Measurements from ENCODE around the gene HSPB1.

Gene HSPB1

GRCh38 chr7:76336094-76336493, 33.6 kb downstream of the HSPB1 start:
- DNase-seq (ENCODE audit: low read depth in 2 of 2) = no peak
- TF ChIP-seq, protein P1, sequence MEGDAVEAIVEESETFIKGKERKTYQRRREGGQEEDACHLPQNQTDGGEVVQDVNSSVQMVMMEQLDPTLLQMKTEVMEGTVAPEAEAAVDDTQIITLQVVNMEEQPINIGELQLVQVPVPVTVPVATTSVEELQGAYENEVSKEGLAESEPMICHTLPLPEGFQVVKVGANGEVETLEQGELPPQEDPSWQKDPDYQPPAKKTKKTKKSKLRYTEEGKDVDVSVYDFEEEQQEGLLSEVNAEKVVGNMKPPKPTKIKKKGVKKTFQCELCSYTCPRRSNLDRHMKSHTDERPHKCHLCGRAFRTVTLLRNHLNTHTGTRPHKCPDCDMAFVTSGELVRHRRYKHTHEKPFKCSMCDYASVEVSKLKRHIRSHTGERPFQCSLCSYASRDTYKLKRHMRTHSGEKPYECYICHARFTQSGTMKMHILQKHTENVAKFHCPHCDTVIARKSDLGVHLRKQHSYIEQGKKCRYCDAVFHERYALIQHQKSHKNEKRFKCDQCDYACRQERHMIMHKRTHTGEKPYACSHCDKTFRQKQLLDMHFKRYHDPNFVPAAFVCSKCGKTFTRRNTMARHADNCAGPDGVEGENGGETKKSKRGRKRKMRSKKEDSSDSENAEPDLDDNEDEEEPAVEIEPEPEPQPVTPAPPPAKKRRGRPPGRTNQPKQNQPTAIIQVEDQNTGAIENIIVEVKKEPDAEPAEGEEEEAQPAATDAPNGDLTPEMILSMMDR (IDR thresholded peaks at IDR 0.05; ENCODE audit: low read depth, low read length) = no peak
- no peak overlapping the region for H3K4me3 ChIP-seq (replicated peaks in 1 of 2; ENCODE audit: low read depth in 2 of 2, low read length in 2 of 2)

DNA sequence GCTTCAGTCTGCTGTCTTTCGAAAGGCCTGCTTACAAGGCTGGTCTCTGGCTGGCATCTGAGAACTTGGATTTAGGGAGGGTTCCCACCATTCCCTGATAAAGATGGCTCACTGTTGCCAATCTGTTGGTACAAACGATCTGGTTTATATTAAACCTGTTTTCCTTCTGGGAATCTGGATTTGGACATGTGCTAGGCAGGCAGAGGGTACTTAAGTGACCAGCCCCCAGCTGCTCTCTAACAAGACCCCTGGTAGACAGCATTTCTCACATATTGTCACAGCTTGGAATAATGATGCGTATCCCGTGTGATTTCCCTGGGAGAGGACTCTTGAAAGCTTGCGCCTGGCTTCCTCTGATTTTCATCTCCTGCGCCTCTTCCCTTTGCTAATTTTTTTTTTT, 34.7 kb downstream of the HSPB1 start:
- H3K4me3 ChIP-seq (replicated peaks in 1 of 2; ENCODE audit: low read depth in 2 of 2, low read length in 2 of 2) = no peak overlapping the region
- no peak for DNase-seq (ENCODE audit: low read depth in 2 of 2)
- TF ChIP-seq, protein P1 (IDR thresholded peaks at IDR 0.05; ENCODE audit: low read depth, low read length) = no peak

DNA sequence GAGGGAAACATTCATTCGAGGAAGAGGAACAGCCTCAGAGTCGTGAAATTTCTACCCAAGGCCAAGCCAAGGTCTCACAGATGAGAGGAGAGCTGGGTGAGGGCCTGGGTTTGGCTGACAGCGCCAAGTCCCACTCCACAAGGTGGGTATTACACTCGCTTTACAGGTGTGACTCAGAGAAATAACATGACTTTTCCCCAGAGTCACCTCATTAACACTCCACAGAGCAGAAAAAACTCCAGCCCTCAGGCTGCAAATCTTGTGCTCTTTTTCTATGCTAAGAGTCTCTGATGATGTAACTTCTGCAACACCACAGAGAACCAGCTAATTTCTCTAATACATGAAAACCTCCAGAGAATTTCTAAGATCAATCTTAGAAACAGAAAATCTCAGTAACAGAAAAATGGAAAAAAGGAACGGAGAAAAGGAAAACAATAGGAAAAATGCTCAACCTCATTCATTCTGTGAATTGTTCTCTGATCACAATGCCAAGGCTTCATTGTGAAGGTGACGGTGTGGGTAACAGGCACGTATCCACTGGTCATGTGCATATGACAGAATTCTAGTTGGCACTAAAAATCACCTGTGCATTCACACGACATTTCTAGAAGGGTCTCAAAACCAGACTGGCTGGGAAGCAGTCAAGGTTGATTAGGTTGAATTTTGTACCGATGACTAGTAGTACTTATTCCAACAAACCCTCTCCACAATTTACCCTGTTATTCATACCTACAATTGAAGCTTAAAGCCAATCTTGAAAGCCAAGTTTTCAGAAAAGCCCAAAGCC, 36.0 kb downstream of the HSPB1 start:
- H3K4me3 ChIP-seq (replicated peaks in 1 of 2; ENCODE audit: low read depth in 2 of 2, low read length in 2 of 2) = no peak overlapping the region
- TF ChIP-seq, protein P1 (IDR thresholded peaks at IDR 0.05; ENCODE audit: low read depth, low read length) = no peak
- no peak for DNase-seq (ENCODE audit: low read depth in 2 of 2)

DNA sequence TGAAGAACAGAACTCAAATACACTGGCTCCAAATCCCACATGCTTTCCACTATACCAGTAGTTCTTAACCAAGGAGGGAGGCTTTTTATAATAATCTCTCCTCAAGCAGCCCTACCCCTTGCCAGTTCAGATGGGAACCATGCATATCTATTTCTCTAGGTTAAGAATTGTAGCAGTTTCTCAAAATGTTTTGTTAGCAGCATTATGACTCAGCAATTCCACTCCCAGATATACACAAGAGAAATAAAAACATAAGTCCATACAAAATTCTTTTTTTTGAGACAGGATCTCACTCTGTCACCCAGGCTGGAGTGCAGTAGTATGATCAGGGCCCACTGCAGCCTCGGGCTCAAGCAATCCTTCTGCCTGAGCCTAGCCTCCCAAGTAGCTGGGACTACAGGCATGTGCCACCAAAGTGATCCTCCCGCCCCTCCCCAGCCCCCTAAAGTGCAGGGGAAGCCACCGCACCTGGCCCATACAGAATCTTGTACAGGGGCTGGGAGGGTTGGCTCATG, 38.2 kb downstream of the HSPB1 start:
- DNase-seq (ENCODE audit: low read depth in 2 of 2) = peak; percentile 83 to 86
- H3K4me3 ChIP-seq (replicated peaks in 1 of 2; ENCODE audit: low read depth in 2 of 2, low read length in 2 of 2) = no peak overlapping the region
- TF ChIP-seq, protein P1 (IDR thresholded peaks at IDR 0.05; ENCODE audit: low read depth, low read length) = no peak

GRCh38 chr7:76342222-76342621, 39.7 kb downstream of the HSPB1 start:
- DNase-seq (ENCODE audit: low read depth in 2 of 2) = no peak
- TF ChIP-seq, protein P1 (IDR thresholded peaks at IDR 0.05; ENCODE audit: low read depth, low read length) = no peak
- no peak overlapping the region for H3K4me3 ChIP-seq (replicated peaks in 1 of 2; ENCODE audit: low read depth in 2 of 2, low read length in 2 of 2)

DNA sequence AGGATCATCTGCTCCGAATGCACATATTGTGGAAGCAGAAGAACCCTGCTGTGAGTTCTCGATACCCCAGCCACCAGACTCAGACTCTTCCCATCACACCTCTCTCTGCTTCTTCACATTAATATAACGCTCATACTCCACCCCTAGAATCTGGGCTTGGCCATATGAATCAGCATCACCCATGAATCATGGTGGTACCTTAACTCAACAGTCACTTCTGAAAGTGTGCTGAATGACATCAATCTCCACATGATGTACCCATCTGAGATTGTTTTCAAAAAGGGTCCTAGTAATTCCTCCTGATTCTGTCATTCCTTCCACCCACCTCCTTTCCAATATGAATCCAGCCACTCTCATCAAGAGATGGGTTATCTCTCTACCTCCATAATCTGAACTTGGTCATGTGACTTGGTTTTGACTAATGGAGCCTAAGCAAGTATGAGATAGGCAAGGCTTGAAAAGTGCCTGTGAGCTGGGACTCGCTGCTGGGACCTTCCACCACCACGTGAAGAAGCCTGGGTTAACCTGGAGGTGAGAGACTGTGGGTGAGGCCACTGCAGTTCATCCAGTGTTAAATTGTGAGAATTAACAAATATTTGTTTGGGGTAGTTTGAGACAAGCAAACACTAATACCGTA, 40.9 kb downstream of the HSPB1 start:
- no peak for DNase-seq (ENCODE audit: low read depth in 2 of 2)
- TF ChIP-seq, protein P1 (IDR thresholded peaks at IDR 0.05; ENCODE audit: low read depth, low read length) = no peak
- no peak overlapping the region for H3K4me3 ChIP-seq (replicated peaks in 1 of 2; ENCODE audit: low read depth in 2 of 2, low read length in 2 of 2)
